Measurements from ENCODE around the gene HM13.
A peak's percentile ranks its signal among the peaks of the same experiment; 100 is the strongest.
"Not testable (repeated sequence)": the region's sequence is repeated elsewhere in the genome, so short reads cannot be mapped to it uniquely, and the experiment has no call there.

HM13 gene

DNA sequence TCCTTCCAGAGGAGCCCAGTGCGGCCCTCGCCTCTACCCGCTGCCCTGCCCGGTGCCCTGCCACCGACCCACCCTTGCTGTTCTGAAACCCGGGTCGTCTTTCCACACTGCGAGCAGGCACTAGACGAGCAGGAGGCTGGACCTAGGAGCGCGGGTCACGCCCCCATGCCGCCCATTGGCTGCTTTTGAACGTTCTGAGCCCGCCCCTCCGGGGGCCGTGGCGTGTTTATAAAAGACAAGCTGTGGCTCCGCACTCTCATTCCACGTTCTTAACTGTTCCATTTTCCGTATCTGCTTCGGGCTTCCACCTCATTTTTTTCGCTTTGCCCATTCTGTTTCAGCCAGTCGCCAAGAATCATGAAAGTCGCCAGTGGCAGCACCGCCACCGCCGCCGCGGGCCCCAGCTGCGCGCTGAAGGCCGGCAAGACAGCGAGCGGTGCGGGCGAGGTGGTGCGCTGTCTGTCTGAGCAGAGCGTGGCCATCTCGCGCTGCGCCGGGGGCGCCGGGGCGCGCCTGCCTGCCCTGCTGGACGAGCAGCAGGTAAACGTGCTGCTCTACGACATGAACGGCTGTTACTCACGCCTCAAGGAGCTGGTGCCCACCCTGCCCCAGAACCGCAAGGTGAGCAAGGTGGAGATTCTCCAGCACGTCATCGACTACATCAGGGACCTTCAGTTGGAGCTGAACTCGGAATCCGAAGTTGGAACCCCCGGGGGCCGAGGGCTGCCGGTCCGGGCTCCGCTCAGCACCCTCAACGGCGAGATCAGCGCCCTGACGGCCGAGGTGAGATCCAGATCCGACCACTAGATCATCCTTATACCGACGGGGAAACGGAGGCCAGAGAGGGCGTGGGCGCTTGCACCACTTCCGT, 91.0 kb downstream of the HM13 start, which contains the start of gene ID1:
Gene ID1, plus strand, starts transcription at position 259 of the 871 bp plus-strand sequence. Its CDS starts 99 bp downstream, at position 358.
- DNase-seq, result peak; percentile 43 to 96 (median 88)

DNA sequence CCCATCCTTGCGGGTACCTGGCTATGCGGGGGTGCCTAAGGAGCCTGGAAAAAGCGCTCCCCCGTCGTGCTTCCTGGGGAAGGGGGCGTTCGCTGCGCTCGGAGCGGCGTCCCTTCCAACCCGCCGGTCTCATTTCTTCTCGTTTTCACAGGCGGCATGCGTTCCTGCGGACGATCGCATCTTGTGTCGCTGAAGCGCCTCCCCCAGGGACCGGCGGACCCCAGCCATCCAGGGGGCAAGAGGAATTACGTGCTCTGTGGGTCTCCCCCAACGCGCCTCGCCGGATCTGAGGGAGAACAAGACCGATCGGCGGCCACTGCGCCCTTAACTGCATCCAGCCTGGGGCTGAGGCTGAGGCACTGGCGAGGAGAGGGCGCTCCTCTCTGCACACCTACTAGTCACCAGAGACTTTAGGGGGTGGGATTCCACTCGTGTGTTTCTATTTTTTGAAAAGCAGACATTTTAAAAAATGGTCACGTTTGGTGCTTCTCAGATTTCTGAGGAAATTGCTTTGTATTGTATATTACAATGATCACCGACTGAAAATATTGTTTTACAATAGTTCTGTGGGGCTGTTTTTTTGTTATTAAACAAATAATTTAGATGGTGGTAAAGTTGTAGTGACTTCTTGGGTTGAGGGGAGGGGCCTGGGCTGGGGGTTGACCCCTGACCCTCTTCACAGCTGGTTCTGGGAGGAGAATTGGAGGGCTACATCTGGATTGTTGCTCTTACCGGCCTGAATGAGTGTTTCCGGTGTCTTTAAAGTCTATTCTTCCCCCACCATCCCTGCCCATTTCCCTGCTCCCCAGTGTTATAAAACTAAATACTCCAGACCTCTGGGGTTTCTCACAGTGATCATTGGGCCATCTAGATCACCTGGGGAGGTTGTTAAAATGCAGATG, 91.9 kb downstream of the HM13 start:
- peak in 5 of 58 donors; percentile 9 to 22 (median 15) for DNase-seq

DNA sequence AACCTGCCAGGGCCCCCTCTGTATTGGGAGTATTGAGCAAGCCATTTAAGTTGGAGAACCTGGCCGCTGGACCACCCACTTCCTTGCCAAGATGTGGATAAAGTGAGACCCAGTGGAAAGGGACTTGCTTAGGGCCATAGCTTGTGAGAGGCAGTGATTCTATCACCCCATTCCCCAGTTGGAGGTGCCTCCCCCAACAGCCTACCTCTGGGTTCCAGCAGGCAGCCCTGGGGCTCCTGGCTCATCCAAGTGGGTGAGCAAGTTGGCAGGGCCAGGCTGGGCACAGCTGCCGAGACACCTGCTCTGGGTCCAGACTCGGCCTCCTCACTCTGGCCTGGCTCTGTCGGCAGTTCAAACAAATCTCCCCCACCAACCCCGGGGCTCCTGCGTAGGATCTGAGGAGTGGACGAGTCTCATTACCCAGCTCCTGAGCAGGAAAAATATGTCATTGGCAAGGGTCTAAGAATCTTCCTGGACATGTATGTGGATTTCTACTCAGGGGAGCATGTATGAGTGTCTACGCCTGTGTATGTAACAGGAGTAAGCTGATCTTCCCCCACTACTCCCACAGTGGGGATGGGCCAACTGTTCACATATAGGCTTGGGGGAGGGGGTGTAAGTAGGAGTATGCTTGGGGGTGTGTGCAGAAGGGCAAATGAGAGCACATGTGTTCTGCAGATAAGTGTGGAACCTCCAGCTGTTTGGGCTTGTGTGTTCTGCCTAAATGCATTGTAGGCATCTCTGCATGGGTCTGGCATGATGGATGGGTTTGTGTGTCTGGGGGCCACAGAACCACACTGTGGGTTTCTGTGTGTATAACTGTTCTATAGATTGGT, 92.8 kb downstream of the HM13 start:
- peak in 6 of 58 donors; percentile 3 to 34 (median 8) for DNase-seq

DNA sequence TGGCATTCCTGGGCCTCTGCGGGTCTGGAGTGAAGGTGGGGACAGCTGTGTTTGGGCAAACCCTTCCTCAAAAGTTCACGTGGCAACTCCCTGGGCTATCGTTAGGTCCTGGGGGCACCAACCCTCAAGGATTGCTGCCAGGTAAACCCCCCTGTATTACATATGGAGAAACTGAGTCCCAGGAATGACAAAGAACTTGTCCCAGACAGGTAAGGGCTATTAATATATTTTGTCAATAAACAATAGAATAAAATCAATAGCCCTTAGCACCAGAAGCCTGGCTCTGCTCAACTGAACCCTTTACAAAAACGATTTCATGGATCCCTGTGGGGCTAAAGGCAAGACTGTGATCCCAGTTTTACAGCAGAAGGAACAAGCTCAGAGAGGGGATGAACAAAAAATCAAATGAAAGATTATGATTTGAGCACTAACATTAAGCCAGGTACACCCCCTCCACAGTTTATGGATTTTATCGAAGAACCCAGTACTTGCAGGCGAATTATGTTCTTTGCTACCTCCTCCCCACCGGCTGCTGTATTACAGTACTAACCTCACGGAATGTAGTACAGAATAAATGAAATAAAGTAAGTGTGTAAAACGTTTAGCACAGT, 93.5 kb downstream of the HM13 start:
- DNase-seq, result no peak

DNA sequence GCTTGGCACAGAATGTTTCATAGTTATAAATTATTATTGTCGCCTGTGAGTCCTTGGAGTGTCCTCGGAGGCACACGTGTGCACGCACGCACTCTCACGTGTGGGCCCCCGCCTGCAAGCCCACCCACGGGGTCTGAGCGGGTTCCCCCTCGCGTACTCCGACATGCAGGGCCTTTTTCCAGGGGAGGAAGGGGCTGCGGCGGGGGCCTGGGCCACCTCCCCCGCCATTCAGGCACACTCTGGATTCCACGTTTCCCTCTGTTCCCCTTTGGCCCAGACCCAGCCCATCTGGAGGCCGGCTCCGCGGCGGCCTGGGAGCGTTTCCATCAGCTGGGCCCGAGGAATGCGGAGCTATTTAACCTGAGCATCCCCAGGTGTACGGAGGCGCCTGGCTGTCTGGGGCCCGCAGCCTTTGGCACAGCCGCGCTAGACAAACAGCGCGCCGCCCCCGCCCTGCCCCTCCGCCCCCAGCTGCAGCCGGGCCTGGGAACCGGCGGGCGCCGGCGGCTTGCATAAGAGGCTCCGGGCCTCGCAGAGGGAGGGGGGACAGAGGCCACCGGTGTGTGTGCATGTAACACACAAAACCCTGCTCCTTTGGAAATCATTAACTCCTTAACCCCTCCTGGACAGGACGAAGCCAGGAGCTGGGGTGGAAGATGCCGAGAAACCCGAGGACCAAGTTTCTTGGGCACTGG, 94.2 kb downstream of the HM13 start:
- DNase-seq, result peak in 24 of 58 donors; percentile 6 to 68 (median 37)

DNA sequence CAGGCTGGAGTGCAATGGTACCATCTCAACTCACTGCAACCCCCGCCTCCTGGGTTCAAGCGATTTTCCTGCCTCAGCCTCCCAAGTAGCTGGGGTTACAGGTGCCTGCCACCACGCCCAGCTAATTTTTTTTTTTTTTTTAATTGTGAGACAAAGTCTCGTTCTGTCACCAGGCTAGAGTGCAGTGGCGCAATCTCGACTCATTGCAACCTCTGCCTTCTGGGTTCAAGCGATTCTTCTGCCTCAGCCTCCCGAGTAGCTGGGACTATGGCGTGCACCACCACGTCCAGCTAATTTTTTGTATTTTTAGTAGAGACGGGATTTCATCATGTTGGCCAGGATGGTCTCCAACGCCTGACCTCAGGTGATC, 98.0 kb downstream of the HM13 start:
- not testable (repeated sequence) for DNase-seq

DNA sequence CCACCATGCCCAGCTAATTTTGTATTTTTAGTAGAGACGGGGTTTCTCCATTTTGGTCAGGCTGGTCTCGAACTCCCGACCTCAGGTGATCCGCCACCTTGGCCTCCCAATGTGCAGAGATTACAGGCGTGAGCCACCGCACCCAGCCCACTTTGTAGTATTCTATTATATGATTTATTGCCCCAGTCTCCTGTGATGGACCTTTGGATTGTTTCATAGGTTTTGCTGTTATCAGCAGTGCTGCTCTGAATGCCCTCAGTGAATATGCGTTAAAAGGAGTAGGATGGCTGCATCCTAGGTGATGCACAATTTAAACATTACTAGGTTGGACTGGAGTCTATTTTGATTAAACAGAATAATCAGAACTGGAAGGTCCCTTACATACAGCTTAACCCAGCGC, 101.2 kb downstream of the HM13 start:
- DNase-seq, result no peak

DNA sequence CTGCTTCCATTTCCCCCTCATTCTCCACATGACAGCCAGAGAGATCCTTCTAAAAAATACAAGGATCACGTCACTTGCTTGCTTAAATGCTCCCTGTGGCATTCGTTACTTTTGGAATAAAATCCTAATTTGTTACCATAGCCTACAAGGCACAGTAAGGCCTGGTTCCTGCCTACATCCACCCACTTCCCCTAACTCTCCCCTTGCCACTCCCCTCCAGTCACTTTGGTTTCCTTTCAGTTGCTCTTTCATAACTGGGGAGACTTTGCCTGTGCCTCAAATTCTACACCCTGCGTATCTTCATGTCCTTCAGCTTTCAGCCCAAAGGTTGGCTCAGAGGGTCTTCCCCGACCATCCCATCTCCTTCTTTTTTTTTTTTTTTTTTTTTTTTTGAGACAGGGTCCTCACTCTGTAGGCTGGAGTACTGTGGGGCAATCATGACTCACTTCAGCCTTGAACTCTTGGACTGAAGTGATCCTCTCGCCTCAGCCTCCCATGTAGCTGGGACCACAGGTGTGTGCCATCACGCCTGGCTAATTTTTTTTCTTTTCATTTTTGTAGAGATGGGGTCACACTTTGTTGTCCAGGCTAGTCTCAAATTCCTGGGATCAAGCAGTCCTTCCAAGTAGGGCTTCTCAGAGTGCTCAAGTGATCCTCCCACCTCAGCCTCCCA, 103.3 kb downstream of the HM13 start:
- no peak for DNase-seq
